Colonic mucosa (tissue), 4 donors: Measurements from ENCODE around the gene TFDP3. TPM values are rescaled to one million over a fixed set of nuclear protein-coding genes. Genes with fewer than 3 reads are reported as not detected.
A peak's percentile ranks its signal among the peaks of the same experiment; 100 is the strongest.

ENCODE experiments used
- DNase-seq: peaks from one replicate; pipeline ENCODE4 v3.0.0-alpha.2; 2020
- H3K27ac ChIP-seq: fragments of 200-600 bp; one replicate; pipeline ENCODE4 v1.8.0; 2021
- H3K27me3 ChIP-seq: fragments of 200-600 bp; one replicate; pipeline ENCODE4 v1.8.0; 2021
- H3K36me3 ChIP-seq: fragments of 200-600 bp; one replicate; pipeline ENCODE4 v1.8.0; 2021
- H3K4me1 ChIP-seq: fragments of 200-600 bp; one replicate; pipeline ENCODE4 v1.8.0; 2021; ENCODE audit warnings: mild to moderate bottlenecking
- H3K4me3 ChIP-seq: fragments of 200-600 bp; one replicate; pipeline ENCODE4 v1.8.0; 2021
- H3K9ac ChIP-seq, 2 donors: one replicate each; pipeline ENCODE4 v1.7.0; 2013; ENCODE audit warnings: control low read depth in 2 of 2, low read depth in 2 of 2, low read length in 2 of 2
- H3K9me3 ChIP-seq: fragments of 200-600 bp; one replicate; pipeline ENCODE4 v1.8.0; 2021
- intact Hi-C: fragments of 100-400 bp; cut with DNase I; formaldehyde crosslinking; loops from one replicate; pipeline ENCODE4 v1.14.1; 2022
- total RNA-seq, 2 donors: library from RNA; stranded (reverse); fragmentation: NEBNext Ultra II Directional in 1 of 2; extraction: Animal tissue kit (Norgen Biotek cat#: 25700) in 1 of 2; gene quantifications; one replicate each; pipeline ENCODE4 v1.2.1, GENCODE V29; 2021
- TF ChIP-seq, protein P1 (sequence below): fragments of 200-600 bp; IDR thresholded peaks from one replicate; pipeline ENCODE4 v1.8.0; 2022; ENCODE audit warnings: antibody characterized with exemption, mild to moderate bottlenecking
- donor health status: healthy.
- donor health status: DM: no; HTN: no; CAD: no.
- donor health status: DM: no; HTN: no; CAD: no.

The TFDP3 gene
- total RNA-seq, 2 donors from 2014 or later: not detected

DNA sequence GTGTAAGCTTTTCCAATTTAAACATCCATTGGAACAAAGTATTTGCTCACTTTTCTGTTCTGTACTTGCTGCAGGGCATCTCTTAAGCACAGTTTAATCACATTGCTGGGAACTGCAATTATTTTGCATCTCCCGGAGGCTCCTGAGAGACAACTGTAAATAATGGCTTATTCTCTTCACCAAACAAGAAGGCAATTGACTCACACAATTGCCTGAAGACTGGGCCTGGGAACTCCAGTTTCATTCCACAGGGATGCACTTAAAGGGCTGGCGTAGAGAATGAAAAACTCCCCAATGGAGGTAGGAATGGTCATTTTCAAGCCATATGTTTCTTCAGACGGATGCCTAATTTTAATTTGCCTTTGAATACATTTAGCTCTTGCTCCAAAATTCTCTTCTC, 29.5 kb downstream of the TFDP3 start:
- no peak for DNase-seq
- Histone ChIP-seq H3K27me3 (no peaks in the 10 kb centered on the region), H3K9ac (no peak overlapping the region), H3K4me1 (no peaks in the 10 kb centered on the region), H3K9me3 (no peaks in the 10 kb centered on the region), H3K36me3 (no peaks in the 10 kb centered on the region), H3K4me3 (no peak overlapping the region), H3K27ac (no peak overlapping the region)
- intact Hi-C loops: no loop called here
- TF ChIP-seq, protein P1, sequence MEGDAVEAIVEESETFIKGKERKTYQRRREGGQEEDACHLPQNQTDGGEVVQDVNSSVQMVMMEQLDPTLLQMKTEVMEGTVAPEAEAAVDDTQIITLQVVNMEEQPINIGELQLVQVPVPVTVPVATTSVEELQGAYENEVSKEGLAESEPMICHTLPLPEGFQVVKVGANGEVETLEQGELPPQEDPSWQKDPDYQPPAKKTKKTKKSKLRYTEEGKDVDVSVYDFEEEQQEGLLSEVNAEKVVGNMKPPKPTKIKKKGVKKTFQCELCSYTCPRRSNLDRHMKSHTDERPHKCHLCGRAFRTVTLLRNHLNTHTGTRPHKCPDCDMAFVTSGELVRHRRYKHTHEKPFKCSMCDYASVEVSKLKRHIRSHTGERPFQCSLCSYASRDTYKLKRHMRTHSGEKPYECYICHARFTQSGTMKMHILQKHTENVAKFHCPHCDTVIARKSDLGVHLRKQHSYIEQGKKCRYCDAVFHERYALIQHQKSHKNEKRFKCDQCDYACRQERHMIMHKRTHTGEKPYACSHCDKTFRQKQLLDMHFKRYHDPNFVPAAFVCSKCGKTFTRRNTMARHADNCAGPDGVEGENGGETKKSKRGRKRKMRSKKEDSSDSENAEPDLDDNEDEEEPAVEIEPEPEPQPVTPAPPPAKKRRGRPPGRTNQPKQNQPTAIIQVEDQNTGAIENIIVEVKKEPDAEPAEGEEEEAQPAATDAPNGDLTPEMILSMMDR: no peak

DNA sequence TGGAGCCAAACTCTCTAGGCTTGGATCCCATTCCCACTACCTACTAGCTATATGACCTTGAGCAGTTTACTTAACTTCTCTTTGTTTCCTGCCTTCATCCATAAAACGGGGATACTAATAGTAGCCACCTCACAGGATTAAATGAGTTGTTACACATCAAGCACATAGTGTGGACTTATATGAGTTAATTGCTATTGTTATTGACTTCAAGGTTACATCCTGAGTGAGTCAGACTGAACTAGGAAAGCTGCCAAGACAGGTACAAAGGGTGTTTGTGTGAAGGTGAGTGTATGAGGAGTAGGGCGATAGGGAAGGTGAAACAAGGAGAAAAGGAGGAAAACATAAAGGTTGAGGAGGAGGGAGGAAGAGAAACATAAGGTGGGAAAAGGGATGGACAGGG, 32.2 kb downstream of the TFDP3 start:
- H3K36me3 ChIP-seq: no peaks in the 10 kb centered on the region
- no peak overlapping the region for H3K27ac ChIP-seq
- TF ChIP-seq, protein P1: no peak
- intact Hi-C loops: no loop called here
- peak; percentile 56 for DNase-seq
- H3K9ac ChIP-seq: no peak overlapping the region
- H3K4me1 ChIP-seq: no peaks in the 10 kb centered on the region
- H3K9me3 ChIP-seq: no peaks in the 10 kb centered on the region
- no peak overlapping the region for H3K4me3 ChIP-seq
- no peaks in the 10 kb centered on the region for H3K27me3 ChIP-seq

DNA sequence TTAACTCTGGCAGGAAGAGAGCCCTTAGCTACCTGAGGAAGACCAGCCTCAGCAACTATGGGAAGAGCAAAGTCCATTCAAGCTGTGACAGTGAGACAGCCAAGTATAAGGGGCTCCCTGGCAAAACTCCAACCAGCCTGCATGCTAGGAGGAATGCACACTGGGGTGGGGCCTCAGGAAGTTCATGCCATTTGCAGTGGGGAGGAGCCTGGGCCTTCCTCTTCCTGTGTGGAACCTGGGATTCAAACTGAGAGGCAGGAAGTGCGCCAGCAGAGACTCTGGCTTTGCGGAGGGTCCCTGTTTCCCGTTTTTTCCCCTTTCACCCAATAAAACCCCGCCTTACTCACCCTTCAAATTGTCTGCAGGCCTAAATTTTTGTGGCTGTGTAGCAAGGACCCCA, 33.0 kb downstream of the TFDP3 start:
- Histone ChIP-seq H3K4me3 (no peak overlapping the region), H3K4me1 (no peaks in the 10 kb centered on the region), H3K27ac (no peak overlapping the region), H3K9me3 (no peaks in the 10 kb centered on the region), H3K9ac (no peak overlapping the region), H3K36me3 (no peaks in the 10 kb centered on the region), H3K27me3 (no peaks in the 10 kb centered on the region)
- TF ChIP-seq, protein P1: no peak
- intact Hi-C loops: no loop called here
- DNase-seq: peak; percentile 21

DNA sequence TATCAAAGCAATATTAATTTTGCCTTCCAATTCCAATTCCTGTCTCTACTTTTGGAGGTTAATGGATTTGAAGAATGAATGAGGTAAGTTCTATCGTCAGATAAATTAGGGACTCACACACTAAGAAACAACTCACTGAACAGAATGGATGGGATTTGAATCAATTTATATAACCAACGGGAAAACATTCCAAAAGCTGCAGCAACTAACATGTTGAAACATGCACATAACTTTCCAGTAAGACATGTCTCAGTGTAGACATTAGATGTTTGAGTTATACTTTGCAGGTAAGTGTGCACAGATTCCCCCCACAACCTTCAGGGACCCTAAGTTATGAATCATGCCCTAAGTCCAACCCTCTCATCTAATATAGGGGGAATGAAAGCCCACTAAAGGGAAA, 34.3 kb downstream of the TFDP3 start:
- no peaks in the 10 kb centered on the region for H3K9me3 ChIP-seq
- intact Hi-C loops: no loop called here
- H3K4me3 ChIP-seq: no peak overlapping the region
- TF ChIP-seq, protein P1: no peak
- no peak for DNase-seq
- no peak overlapping the region for H3K9ac ChIP-seq
- no peak overlapping the region for H3K27ac ChIP-seq
- H3K27me3 ChIP-seq: no peaks in the 10 kb centered on the region
- no peaks in the 10 kb centered on the region for H3K36me3 ChIP-seq
- H3K4me1 ChIP-seq: no peaks in the 10 kb centered on the region

DNA sequence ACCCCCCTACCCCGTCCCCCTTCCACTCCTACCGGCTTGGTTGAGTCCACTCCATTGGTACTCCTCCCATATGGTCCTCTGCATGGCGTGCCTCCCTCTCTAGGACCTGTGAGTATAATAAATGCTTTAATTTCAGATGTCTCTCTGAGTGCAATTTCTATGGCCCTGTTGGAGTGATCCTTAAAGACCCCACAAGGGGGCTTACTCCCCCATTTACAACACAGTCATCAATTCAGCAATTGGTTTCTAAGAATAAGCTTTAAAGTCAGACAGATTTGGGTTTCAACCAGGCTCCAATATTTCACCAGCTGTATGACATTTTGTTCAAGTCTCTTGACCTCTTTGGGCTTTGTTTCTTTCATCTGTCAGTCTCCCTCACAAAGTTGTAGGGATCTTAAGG, 38.7 kb downstream of the TFDP3 start:
- no peaks in the 10 kb centered on the region for H3K9me3 ChIP-seq
- H3K27me3 ChIP-seq: no peaks in the 10 kb centered on the region
- no peak overlapping the region for H3K4me3 ChIP-seq
- H3K4me1 ChIP-seq: no peaks in the 10 kb centered on the region
- no peak overlapping the region for H3K9ac ChIP-seq
- TF ChIP-seq, protein P1: no peak
- H3K27ac ChIP-seq: no peak overlapping the region
- intact Hi-C loops: no loop called here
- DNase-seq: no peak
- H3K36me3 ChIP-seq: no peaks in the 10 kb centered on the region

DNA sequence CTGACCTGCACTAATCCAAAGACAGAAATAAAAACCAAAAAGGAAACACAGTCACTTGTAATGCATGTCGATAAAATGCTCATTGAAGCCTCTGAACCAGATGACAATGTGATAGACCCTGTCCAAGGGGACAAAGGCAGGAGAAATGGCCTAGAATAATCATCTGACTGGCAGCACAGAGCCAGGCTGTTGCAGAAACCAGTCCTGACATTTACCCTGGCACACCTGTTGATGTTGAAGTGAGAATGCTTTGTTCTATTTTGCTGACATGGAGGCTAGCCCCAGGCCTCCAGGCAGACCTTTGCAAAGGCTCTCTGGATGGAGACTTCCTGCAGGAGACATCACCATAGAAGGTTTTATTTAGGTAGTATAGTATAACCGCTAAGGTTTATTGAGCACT, 41.0 kb downstream of the TFDP3 start:
- Histone ChIP-seq H3K36me3 (no peaks in the 10 kb centered on the region), H3K27ac (no peak overlapping the region), H3K4me3 (no peak overlapping the region), H3K27me3 (no peaks in the 10 kb centered on the region), H3K9ac (no peak overlapping the region), H3K9me3 (no peaks in the 10 kb centered on the region), H3K4me1 (no peaks in the 10 kb centered on the region)
- intact Hi-C loops: no loop called here
- no peak for DNase-seq
- TF ChIP-seq, protein P1: no peak
